GM23338 (cell line): ENCODE measurements around the gene COX4I2. TPM values are rescaled to one million over a fixed set of nuclear protein-coding genes. Genes with fewer than 3 reads are reported as not detected.
"Not testable (repeated sequence)": the region's sequence is repeated elsewhere in the genome, so short reads cannot be mapped to it uniquely, and the experiment has no call there.

Experiments used
- ATAC-seq: fragments of 200-7000 bp; cut with Tn5 transposase; 3 replicates; pipeline ENCODE4 v1.9.1; 2020
- DNase-seq: peaks from one replicate; pipeline ENCODE4 v3.0.0-alpha.2; 2015; ENCODE audit warnings: low spot score
- H2AFZ ChIP-seq: fragments of 200-600 bp; sonication (generic); 2 replicates; pipeline ENCODE4 v1.8.0; 2016; ENCODE audit warnings: antibody characterized with exemption, mild to moderate bottlenecking, moderate library complexity
- H3F3A ChIP-seq: fragments of 200-600 bp; sonication (generic); replicated peaks from 2 replicates; pipeline ENCODE4 v1.8.0; 2017; ENCODE audit warnings: antibody characterized with exemption, mixed run types, low read depth
- H3K27ac ChIP-seq: fragments of 200-600 bp; sonication (generic); 2 replicates; pipeline ENCODE4 v1.6.1; 2016; ENCODE audit warnings: low read depth
- H3K27me3 ChIP-seq: fragments of 200-600 bp; sonication (generic); 2 replicates; pipeline ENCODE4 v1.8.0; 2016; ENCODE audit warnings: mild to moderate bottlenecking, mixed run types, moderate library complexity; ENCODE audit not compliant: insufficient read depth
- H3K36me3 ChIP-seq: fragments of 200-600 bp; sonication (generic); 2 replicates; pipeline ENCODE4 v1.8.0; 2016; ENCODE audit warnings: mild to moderate bottlenecking; ENCODE audit not compliant: insufficient read depth
- H3K4me1 ChIP-seq: fragments of 200-600 bp; sonication (generic); 2 replicates; pipeline ENCODE4 v1.8.0; 2016; ENCODE audit warnings: mild to moderate bottlenecking, moderate library complexity; ENCODE audit not compliant: insufficient read depth
- H3K4me2 ChIP-seq: fragments of 200-600 bp; sonication (generic); 2 replicates; pipeline ENCODE4 v1.7.1; 2017; ENCODE audit warnings: mixed run types
- H3K4me3 ChIP-seq: fragments of 200-600 bp; sonication (generic); 2 replicates; pipeline ENCODE4 v1.6.1; 2016; ENCODE audit warnings: mixed run types
- H3K79me2 ChIP-seq: fragments of 200-600 bp; sonication (generic); replicated peaks from 2 replicates; pipeline ENCODE4 v1.8.0; 2017; ENCODE audit warnings: mild to moderate bottlenecking; ENCODE audit not compliant: insufficient read depth
- H3K9me2 ChIP-seq: fragments of 200-600 bp; sonication (generic); 2 replicates; pipeline ENCODE4 v1.8.0; 2017; ENCODE audit not compliant: insufficient read depth
- H4K20me1 ChIP-seq: fragments of 200-600 bp; sonication (generic); replicated peaks from 2 replicates; pipeline ENCODE4 v1.8.0; 2017; ENCODE audit warnings: mild to moderate bottlenecking; ENCODE audit not compliant: insufficient read depth
- H3K27ac Mint-ChIP-seq: 2 replicates; pipeline ENCODE4 v1.8.0; 2020; ENCODE audit warnings: inconsistent platforms, mild to moderate bottlenecking, moderate library complexity, mixed read lengths
- H3K27me3 Mint-ChIP-seq: 3 replicates; pipeline ENCODE4 v1.8.0; 2022; ENCODE audit warnings: low read depth, mild to moderate bottlenecking, moderate library complexity, mixed read lengths, inconsistent platforms; ENCODE audit not compliant: insufficient read depth, poor library complexity
- H3K36me3 Mint-ChIP-seq: 3 replicates; pipeline ENCODE4 v1.8.0; 2021; ENCODE audit warnings: low read depth, mild to moderate bottlenecking, inconsistent platforms, moderate library complexity, mixed read lengths
- H3K4me1 Mint-ChIP-seq: 3 replicates; pipeline ENCODE4 v1.8.0; 2020; ENCODE audit warnings: mild to moderate bottlenecking, inconsistent platforms, mixed read lengths
- H3K4me3 Mint-ChIP-seq: 3 replicates; pipeline ENCODE4 v1.8.0; 2021; ENCODE audit warnings: moderate library complexity, mild to moderate bottlenecking, inconsistent platforms, mixed read lengths
- H3K9me3 Mint-ChIP-seq: 3 replicates; pipeline ENCODE4 v1.8.0; 2020; ENCODE audit warnings: moderate library complexity, mild to moderate bottlenecking, inconsistent platforms, mixed read lengths
- CREB1 ChIP-seq: fragments of 250-450 bp; sonication (Bioruptor Pico); IDR thresholded peaks from 2 replicates; pipeline ENCODE4 v1.5.0; 2020; ENCODE audit warnings: low read depth, mild to moderate bottlenecking, moderate library complexity
- CTCF ChIP-seq, 2 experiments: fragments of 200-600 bp in 1 of 2; sonication (generic) in 1 of 2; conservative IDR thresholded peaks; 2 replicates each; pipeline versions ENCODE4 v1.5.1 to v1.6.1; 2016 to 2017; ENCODE audit warnings: antibody characterized with exemption in 2 of 2, low read depth in 2 of 2, mild to moderate bottlenecking in 2 of 2, moderate library complexity in 1 of 2
- ETS1 ChIP-seq: IDR thresholded peaks from 2 replicates; pipeline ENCODE4 v1.6.1; 2016; ENCODE audit warnings: antibody characterized with exemption
- EZH2 ChIP-seq: fragments of 200-600 bp; sonication (generic); IDR thresholded peaks from one replicate; pipeline ENCODE4 v1.8.0; 2017; ENCODE audit warnings: antibody characterized with exemption, mild to moderate bottlenecking, low read depth; ENCODE audit not compliant: unreplicated experiment
- EZH2phosphoT487 ChIP-seq: fragments of 200-600 bp; sonication (generic); IDR thresholded peaks from one replicate; pipeline ENCODE4 v1.8.1; 2018; ENCODE audit warnings: antibody characterized with exemption; ENCODE audit not compliant: unreplicated experiment
- POLR2AphosphoS5 ChIP-seq: IDR thresholded peaks from 2 replicates; pipeline ENCODE4 v1.6.1; 2016; ENCODE audit warnings: antibody characterized with exemption, low read depth
- STAT1 ChIP-seq: IDR thresholded peaks from one replicate; pipeline ENCODE4 v1.6.1; 2016; ENCODE audit warnings: antibody characterized with exemption; ENCODE audit not compliant: unreplicated experiment
- ZNF114 ChIP-seq: fragments of 250-450 bp; sonication (Bioruptor Pico); IDR thresholded peaks from 2 replicates; pipeline ENCODE4 v1.5.0; 2020; ENCODE audit warnings: mild to moderate bottlenecking, moderate library complexity
- ZNF331 ChIP-seq: fragments of 250-450 bp; sonication (Bioruptor Pico); IDR thresholded peaks from 2 replicates; pipeline ENCODE4 v1.5.0; 2020; ENCODE audit warnings: low read depth, mild to moderate bottlenecking, moderate library complexity
- polyA plus RNA-seq: library from polyadenylated mRNA; unstranded; fragments of >200 nt; fragmentation: Nextera tagmentation; extraction: Ambion mirVana; gene quantifications from 2 replicates; pipeline ENCODE4 v1.2.1, GENCODE V29; 2016
- total RNA-seq: library from RNA; depleted of rRNA; stranded (reverse); fragments of >200 nt; shearing (Covaris generic); gene quantifications from 2 replicates; pipeline ENCODE4 v1.2.3, GENCODE V29; 2014

Gene COX4I2
- total and polyA plus RNA-seq, 2 experiments from 2014 or later, result 0.63 TPM; not detected in 1

- TF ChIP-seq CTCF (conservative IDR thresholded peaks at IDR 0.05; ENCODE audit: low read depth in 2 of 2) (no peak), EZH2phosphoT487 (no peak), ZNF114 (CRISPR knock-in tag) (no peak), ETS1 (no peak), ZNF331 (CRISPR knock-in tag) (no peak)
Observed at GRCh38 chr20:31644701-31645100, 7.0 kb downstream of the COX4I2 start (continued).

GRCh38 chr20:31648104-31648503, 10.4 kb downstream of the COX4I2 start:
- H3K4me2 ChIP-seq, H3K27ac Mint-ChIP-seq, H3K36me3 Mint-ChIP-seq: not testable (repeated sequence)

GRCh38 chr20:31652917-31653396, 15.2 kb downstream of the COX4I2 start:
- no peak overlapping the region for H3K4me3 Mint-ChIP-seq
- H3K4me2 ChIP-seq, result no peak overlapping the region
- no peak overlapping the region for H3K27ac Mint-ChIP-seq
- ATAC-seq (no peak), DNase-seq (no peak)
- no peaks in the 10 kb centered on the region for H3K4me1 Mint-ChIP-seq
- H4K20me1 ChIP-seq, result 0 out of 2 replicates have a peak, but pooled peaks cover 4% of the 10 kb centered on the region
- no peaks in the 10 kb centered on the region for H3K27me3 ChIP-seq
- no peaks in the 10 kb centered on the region; the same call in 2 of the 3 replicates for H3K9me3 Mint-ChIP-seq
- H3K79me2 ChIP-seq, result no peaks in the 10 kb centered on the region
- H3K36me3 Mint-ChIP-seq, result no peaks in the 10 kb centered on the region
- H3K36me3 ChIP-seq, result no peaks in the 10 kb centered on the region
- no peak overlapping the region for H3K27ac ChIP-seq
- no peaks in the 10 kb centered on the region for H3K4me1 ChIP-seq
- peaks cover 7% of the 10 kb centered on the region for H3K27me3 Mint-ChIP-seq
- peaks cover 9% of the 10 kb centered on the region for H3F3A ChIP-seq
- no peaks in the 10 kb centered on the region for H3K9me2 ChIP-seq
- H2AFZ ChIP-seq, result no peak overlapping the region
- no peak overlapping the region for H3K4me3 ChIP-seq
- no peak for TF ChIP-seq STAT1
- no peak for TF ChIP-seq CTCF (conservative IDR thresholded peaks at IDR 0.05; ENCODE audit: low read depth in 2 of 2)
- TF ChIP-seq POLR2AphosphoS5, result no peak
- TF ChIP-seq EZH2, result no peak
- no peak for TF ChIP-seq ZNF331 (CRISPR knock-in tag)
- TF ChIP-seq ZNF114 (CRISPR knock-in tag), result no peak
- TF ChIP-seq CREB1 (CRISPR knock-in tag), result no peak
- no peak for TF ChIP-seq ETS1

More at GRCh38 chr20:31648104-31648503, 10.4 kb downstream of the COX4I2 start:
- H3F3A ChIP-seq, DNase-seq, H3K4me1 ChIP-seq, H3K79me2 ChIP-seq, H3K4me1 Mint-ChIP-seq, H2AFZ ChIP-seq, H3K4me3 Mint-ChIP-seq, H3K36me3 ChIP-seq, H4K20me1 ChIP-seq, H3K4me3 ChIP-seq, H3K27me3 ChIP-seq, ATAC-seq, H3K9me3 Mint-ChIP-seq, H3K27me3 Mint-ChIP-seq, H3K9me2 ChIP-seq, H3K27ac ChIP-seq: not testable (repeated sequence)
